SK-N-SH treated with all-trans-retinoic acid at 6 μM for 48 hours (cell line): Measurements from ENCODE around the gene GDAP1L1.
"Not testable (repeated sequence)": the region's sequence is repeated elsewhere in the genome, so short reads cannot be mapped to it uniquely, and the experiment has no call there.

ENCODE experiments used
- ESRRG ChIP-seq: fragments of 250-450 bp; sonication (Bioruptor Pico); IDR thresholded peaks from 2 replicates; pipeline ENCODE4 v1.6.1; 2021; ENCODE audit warnings: mild to moderate bottlenecking
- PPARA ChIP-seq: fragments of 250-450 bp; sonication (Bioruptor Pico); IDR thresholded peaks from 2 replicates; pipeline ENCODE4 v1.5.0; 2020; ENCODE audit warnings: mild to moderate bottlenecking, borderline replicate concordance
- RARB ChIP-seq: fragments of 250-450 bp; sonication (Bioruptor Pico); IDR thresholded peaks from 2 replicates; pipeline ENCODE4 v1.8.0; 2021; ENCODE audit warnings: mild to moderate bottlenecking, moderate library complexity
- TOX ChIP-seq: fragments of 250-450 bp; sonication (Bioruptor Pico); IDR thresholded peaks from 2 replicates; pipeline ENCODE4 v1.8.0; 2021; ENCODE audit warnings: mild to moderate bottlenecking, moderate library complexity, borderline replicate concordance
- ZFP3 ChIP-seq: fragments of 250-450 bp; sonication (Bioruptor Pico); IDR thresholded peaks from 2 replicates; pipeline ENCODE4 v1.5.0; 2020; ENCODE audit warnings: mild to moderate bottlenecking, moderate library complexity
- TF ChIP-seq, protein P1 (sequence below): fragments of 250-450 bp; sonication (Bioruptor Pico); IDR thresholded peaks from 2 replicates; pipeline ENCODE4 v1.5.1; 2020; ENCODE audit warnings: low read depth, mild to moderate bottlenecking, moderate library complexity
- TF ChIP-seq, protein P2 (sequence below): fragments of 250-450 bp; sonication (Bioruptor Pico); IDR thresholded peaks from 2 replicates; pipeline ENCODE4 v1.8.0; 2020; ENCODE audit warnings: mild to moderate bottlenecking, moderate library complexity, borderline replicate concordance
- TF ChIP-seq, protein P3 (sequence below): fragments of 250-450 bp; sonication (Bioruptor Pico); IDR thresholded peaks from 2 replicates; pipeline ENCODE4 v1.5.0; 2020; ENCODE audit warnings: mild to moderate bottlenecking, moderate library complexity
- TF ChIP-seq, protein P4 (sequence below): fragments of 250-450 bp; sonication (Bioruptor Pico); IDR thresholded peaks from 2 replicates; pipeline ENCODE4 v1.5.1; 2021; ENCODE audit warnings: mild to moderate bottlenecking, moderate library complexity
- TF ChIP-seq, protein P5 (sequence below): fragments of 250-450 bp; sonication (Bioruptor Pico); IDR thresholded peaks from 2 replicates; pipeline ENCODE4 v1.8.0; 2021; ENCODE audit warnings: low read depth, mild to moderate bottlenecking, moderate library complexity, borderline replicate concordance

DNA sequence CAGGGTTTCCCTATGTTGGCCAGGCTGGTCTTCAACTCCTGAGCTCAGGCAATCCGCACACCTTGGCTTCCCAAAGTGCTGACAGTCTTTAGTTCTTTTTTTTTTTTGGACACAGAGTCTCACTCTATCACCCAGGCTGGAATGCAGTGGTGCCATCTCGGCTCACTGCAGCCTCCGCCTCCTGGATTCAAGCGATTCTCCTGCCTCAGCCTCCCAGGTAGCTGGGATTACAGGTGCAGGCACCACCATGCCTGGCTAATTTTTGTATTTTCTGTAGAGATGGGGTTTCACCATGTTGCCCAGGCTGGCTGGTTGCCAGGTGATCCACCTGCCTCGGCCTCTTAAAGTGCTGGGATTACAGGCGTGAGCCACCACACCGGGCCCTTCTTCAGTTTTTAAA is 80.6 kb downstream of the GDAP1L1 start:
- TF ChIP-seq, protein P1, sequence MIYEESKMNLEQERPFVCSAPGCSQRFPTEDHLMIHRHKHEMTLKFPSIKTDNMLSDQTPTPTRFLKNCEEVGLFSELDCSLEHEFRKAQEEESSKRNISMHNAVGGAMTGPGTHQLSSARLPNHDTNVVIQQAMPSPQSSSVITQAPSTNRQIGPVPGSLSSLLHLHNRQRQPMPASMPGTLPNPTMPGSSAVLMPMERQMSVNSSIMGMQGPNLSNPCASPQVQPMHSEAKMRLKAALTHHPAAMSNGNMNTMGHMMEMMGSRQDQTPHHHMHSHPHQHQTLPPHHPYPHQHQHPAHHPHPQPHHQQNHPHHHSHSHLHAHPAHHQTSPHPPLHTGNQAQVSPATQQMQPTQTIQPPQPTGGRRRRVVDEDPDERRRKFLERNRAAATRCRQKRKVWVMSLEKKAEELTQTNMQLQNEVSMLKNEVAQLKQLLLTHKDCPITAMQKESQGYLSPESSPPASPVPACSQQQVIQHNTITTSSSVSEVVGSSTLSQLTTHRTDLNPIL (CRISPR knock-in tag), result not testable (repeated sequence)
- TF ChIP-seq ZFP3; PPARA; ESRRG; RARB (CRISPR knock-in tag); TOX (CRISPR knock-in tag): not testable (repeated sequence)
- TF ChIP-seq, protein P2, sequence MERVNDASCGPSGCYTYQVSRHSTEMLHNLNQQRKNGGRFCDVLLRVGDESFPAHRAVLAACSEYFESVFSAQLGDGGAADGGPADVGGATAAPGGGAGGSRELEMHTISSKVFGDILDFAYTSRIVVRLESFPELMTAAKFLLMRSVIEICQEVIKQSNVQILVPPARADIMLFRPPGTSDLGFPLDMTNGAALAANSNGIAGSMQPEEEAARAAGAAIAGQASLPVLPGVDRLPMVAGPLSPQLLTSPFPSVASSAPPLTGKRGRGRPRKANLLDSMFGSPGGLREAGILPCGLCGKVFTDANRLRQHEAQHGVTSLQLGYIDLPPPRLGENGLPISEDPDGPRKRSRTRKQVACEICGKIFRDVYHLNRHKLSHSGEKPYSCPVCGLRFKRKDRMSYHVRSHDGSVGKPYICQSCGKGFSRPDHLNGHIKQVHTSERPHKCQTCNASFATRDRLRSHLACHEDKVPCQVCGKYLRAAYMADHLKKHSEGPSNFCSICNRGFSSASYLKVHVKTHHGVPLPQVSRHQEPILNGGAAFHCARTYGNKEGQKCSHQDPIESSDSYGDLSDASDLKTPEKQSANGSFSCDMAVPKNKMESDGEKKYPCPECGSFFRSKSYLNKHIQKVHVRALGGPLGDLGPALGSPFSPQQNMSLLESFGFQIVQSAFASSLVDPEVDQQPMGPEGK, result not testable (repeated sequence)
- TF ChIP-seq, protein P3, sequence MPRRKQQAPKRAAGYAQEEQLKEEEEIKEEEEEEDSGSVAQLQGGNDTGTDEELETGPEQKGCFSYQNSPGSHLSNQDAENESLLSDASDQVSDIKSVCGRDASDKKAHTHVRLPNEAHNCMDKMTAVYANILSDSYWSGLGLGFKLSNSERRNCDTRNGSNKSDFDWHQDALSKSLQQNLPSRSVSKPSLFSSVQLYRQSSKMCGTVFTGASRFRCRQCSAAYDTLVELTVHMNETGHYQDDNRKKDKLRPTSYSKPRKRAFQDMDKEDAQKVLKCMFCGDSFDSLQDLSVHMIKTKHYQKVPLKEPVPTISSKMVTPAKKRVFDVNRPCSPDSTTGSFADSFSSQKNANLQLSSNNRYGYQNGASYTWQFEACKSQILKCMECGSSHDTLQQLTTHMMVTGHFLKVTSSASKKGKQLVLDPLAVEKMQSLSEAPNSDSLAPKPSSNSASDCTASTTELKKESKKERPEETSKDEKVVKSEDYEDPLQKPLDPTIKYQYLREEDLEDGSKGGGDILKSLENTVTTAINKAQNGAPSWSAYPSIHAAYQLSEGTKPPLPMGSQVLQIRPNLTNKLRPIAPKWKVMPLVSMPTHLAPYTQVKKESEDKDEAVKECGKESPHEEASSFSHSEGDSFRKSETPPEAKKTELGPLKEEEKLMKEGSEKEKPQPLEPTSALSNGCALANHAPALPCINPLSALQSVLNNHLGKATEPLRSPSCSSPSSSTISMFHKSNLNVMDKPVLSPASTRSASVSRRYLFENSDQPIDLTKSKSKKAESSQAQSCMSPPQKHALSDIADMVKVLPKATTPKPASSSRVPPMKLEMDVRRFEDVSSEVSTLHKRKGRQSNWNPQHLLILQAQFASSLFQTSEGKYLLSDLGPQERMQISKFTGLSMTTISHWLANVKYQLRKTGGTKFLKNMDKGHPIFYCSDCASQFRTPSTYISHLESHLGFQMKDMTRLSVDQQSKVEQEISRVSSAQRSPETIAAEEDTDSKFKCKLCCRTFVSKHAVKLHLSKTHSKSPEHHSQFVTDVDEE (CRISPR knock-in tag), result not testable (repeated sequence)
- TF ChIP-seq, protein P4, sequence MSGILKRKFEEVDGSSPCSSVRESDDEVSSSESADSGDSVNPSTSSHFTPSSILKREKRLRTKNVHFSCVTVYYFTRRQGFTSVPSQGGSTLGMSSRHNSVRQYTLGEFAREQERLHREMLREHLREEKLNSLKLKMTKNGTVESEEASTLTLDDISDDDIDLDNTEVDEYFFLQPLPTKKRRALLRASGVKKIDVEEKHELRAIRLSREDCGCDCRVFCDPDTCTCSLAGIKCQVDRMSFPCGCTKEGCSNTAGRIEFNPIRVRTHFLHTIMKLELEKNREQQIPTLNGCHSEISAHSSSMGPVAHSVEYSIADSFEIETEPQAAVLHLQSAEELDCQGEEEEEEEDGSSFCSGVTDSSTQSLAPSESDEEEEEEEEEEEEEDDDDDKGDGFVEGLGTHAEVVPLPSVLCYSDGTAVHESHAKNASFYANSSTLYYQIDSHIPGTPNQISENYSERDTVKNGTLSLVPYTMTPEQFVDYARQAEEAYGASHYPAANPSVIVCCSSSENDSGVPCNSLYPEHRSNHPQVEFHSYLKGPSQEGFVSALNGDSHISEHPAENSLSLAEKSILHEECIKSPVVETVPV (CRISPR knock-in tag), result not testable (repeated sequence)
- TF ChIP-seq, protein P5, sequence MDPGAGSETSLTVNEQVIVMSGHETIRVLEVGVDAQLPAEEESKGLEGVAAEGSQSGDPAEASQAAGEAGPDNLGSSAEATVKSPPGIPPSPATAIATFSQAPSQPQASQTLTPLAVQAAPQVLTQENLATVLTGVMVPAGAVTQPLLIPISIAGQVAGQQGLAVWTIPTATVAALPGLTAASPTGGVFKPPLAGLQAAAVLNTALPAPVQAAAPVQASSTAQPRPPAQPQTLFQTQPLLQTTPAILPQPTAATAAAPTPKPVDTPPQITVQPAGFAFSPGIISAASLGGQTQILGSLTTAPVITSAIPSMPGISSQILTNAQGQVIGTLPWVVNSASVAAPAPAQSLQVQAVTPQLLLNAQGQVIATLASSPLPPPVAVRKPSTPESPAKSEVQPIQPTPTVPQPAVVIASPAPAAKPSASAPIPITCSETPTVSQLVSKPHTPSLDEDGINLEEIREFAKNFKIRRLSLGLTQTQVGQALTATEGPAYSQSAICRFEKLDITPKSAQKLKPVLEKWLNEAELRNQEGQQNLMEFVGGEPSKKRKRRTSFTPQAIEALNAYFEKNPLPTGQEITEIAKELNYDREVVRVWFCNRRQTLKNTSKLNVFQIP (CRISPR knock-in tag), result not testable (repeated sequence)
